Ammon's horn (tissue), 1 donor: Measurements from ENCODE around the gene PRCD.
A peak's percentile ranks its signal among the peaks of the same experiment; 100 is the strongest.
"Not testable (repeated sequence)": the region's sequence is repeated elsewhere in the genome, so short reads cannot be mapped to it uniquely, and the experiment has no call there.

Source experiments
- DNase-seq: peaks from one replicate; pipeline ENCODE4 v3.0.0-alpha.2; 2016; ENCODE audit warnings: low spot score

PRCD gene

DNA sequence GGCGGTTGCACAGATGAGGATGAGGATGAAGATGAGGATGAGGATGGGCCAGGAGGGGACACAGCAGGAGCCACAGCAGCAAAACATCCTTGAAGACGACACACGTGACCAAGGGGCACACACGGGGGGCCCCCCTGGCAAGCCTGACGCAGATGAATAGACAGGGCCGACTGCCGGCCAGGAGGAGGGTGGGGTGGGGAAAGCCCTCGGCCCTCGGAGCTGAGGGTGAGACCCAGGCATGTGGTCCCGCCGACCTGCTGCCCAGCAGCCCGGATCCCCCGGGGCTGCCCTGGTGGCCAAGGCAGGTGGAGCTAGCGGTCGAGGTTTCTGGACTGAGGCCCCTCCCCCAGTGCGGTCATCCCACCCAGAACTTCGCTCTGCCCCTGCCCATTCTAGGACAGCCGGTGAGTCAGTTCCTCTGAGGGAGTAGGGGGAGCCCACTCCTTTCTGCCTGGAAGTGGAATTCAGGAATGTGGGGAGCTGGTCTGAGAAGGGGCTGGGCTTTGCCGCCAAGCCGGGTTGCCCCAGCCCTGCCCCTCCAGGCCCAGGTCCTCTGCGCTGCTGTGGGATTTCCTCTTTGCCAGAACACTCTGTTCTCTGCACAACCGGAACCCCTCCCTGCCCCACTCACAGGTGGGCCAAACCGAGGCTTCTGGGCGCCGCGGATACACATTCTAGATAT, 12.3 kb upstream of the PRCD start:
- DNase-seq = no peak

- no peak for DNase-seq
Measured at GRCh38 chr17:76528156-76528527, 11.7 kb upstream of the PRCD start.

DNA sequence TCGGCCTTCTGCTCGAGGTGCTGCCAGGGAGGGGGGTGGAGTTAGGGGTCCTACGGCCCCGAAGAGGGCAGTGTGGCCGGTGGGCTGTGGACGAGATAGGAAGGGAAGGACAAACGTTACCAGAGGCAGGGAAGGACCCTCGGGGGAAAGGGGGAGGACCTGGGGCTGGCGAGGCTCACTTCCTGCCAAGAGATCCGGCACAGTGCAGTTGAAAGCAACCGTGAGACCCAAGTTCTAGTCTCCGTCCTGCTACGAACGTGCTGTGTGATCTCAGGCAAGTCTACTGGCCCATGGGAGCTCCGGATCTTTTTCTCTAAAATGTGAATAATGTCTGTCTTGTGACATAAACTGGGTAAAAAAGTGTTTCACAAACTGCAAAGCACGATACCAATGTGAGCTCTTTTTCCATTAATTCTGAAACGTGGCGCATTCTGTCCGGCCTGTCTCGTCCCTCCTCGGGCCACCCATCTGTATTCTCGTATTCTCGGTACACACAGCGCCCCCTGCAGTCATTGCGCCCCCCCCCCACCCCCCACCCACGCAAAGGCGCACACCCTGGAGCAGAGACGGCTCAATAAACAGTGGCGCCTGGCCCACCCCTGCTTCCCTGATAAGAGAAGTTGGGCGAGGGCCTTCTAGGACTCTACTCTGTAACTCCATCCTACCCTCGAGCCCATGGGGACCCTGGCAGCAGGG, 11.2 kb upstream of the PRCD start:
- no peak for DNase-seq

DNA sequence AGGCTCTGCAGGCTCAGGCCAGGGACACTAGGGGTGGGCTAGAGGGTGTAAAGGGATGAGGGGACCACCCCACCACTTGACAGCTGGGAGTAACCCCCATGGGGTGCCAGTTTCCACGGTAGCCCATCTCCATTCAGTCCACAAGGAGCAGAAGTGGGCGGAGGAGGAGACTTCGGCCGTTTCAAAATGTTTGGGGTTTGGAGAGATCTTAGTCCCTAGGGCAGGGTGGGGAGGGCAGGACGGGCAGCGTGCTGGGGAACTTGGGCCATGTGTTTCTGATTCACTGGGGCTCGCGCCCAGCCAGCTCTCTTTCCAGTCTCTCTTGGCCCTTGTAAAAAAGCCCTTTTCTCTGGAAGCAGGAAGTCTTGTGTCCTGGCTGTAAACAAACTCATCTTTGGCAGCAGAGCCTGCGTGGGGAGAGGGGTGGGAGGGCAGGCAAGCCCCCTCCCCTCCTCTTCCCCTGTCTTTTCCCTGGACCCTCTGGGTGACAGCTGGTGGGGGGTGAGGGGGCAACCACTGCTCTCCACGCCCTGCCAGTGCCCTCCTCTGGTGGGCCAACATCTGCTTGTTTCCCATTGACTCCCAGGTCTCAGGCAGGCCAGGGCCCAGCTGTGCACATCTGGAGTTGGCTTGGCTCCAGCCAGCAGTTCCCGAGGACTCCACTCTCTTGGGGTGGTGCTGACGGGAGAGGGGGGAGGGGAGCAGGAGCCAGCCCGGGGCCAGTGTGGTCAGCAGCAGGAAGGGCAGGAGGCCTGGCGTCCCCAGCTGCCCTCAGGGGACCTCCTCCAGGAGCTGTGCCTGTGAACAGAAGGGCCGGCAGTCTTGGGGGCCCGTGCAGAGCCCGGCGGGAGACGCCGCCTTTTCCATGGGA, 10.4 kb upstream of the PRCD start:
- DNase-seq = peak; percentile 66

GRCh38 chr17:76530095-76530723, 9.6 kb upstream of the PRCD start:
- no peak for DNase-seq

- DNase-seq = no peak
Measured at GRCh38 chr17:76530811-76531485, 8.9 kb upstream of the PRCD start.

- DNase-seq = no peak
Measured at GRCh38 chr17:76531486-76532038, 8.3 kb upstream of the PRCD start.

- no peak for DNase-seq
Measured at GRCh38 chr17:76532072-76532651, 7.7 kb upstream of the PRCD start.

GRCh38 chr17:76533640-76534359, 6.0 kb upstream of the PRCD start:
- not testable (repeated sequence) for DNase-seq

DNA sequence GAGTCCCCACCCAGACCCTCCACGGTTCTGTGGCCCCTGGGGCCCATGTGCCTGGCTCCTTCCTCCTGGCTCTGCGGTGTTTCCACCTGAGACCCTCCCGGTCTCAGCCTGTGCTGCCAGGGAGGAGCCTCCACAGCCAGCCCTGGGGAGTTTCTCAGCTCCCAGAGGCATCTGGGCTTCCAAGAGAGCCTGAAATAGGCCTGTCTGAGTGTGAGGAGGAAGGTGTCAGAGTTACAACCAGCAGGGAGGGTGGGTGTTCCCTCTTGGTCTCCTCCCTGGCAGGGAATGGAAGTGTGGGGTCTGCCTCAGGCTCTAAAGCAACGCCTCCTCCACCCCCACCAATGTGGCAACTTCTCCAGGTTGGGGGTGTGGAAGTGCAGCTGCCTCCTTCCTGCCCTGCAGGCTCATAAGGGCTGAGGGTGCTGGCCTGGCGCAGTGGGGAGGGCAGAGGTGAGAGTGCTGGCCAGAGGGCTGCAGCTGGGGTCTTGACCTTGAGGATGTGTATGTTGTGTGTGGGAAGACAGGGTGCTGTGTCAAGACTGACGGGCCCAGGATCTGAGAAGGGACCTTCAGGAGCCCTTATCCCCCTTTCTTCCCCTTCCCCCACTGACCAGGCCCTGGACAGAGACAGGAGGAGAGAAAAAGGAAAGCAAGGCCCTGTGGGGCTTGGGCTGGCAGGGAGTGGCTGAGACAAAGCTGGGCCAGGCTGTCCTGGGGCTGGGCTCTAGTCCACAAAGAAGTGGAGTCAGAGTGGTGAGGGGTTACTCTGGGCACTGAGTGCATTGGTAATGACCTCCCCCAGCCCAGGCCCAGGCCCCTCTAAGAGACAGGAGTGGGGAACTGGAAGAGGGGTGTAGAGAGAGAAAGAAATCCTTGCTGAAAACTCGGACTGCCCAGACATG, 4.8 kb upstream of the PRCD start:
- no peak for DNase-seq

DNA sequence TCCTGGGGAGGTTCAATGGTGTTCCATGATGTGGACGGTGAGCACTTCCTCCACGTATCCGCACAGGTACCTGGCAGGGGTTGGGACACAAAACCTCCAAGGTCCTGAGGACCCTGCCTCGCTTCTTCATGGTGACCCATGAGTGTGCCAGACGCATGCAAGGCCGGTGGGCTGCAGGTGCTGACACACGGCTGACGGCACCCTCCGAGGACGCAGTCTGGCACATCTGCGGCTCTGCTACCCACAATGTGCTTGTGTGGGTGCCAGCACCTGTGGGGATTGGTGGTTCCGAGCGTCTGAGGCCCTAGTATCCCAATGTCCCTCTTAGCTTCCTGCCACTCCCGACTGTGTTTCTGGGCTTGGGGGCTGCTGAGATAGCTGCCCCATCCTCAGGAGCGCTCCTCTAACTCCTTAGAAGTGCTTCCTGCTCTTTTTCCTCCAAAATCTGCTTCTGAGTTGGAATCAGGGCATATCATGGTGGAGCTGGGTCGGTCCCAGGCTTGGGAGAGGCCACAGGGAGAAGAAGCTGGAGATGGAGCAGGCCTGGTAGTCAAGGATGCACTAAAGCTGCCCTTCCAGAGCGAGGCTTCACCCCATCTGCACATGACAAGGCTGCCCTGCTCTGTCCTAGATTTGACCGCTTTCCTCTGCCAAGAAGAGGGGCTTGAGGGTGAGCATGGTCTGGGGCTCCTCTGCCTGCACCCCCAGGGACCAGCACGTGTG, 3.9 kb upstream of the PRCD start:
- no peak for DNase-seq

GRCh38 chr17:76536511-76537287, 3.1 kb upstream of the PRCD start:
- DNase-seq = no peak

DNA sequence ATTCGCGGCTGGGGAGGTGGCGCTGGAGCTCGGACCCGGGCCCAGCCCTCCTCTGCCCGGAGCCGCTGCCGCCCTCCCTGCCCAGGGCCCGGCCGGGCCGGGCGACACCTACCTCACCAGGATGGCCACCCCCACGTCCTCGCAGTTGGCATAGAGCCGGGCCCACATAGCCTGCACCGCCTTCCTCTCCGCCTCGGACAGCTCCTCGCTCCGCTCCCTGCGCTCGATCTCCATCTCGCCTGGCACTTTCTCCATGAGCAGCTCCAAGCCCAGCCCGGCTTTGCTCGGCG, 2.6 kb upstream of the PRCD start:
- DNase-seq = no peak

- DNase-seq = no peak
Measured at GRCh38 chr17:76537578-76538280, 2.1 kb upstream of the PRCD start, which contains the start of gene CYGB. TSS of gene CYGB (minus strand) at chr17:76537709. CDS start at chr17:76537542, 167 bp downstream.

DNA sequence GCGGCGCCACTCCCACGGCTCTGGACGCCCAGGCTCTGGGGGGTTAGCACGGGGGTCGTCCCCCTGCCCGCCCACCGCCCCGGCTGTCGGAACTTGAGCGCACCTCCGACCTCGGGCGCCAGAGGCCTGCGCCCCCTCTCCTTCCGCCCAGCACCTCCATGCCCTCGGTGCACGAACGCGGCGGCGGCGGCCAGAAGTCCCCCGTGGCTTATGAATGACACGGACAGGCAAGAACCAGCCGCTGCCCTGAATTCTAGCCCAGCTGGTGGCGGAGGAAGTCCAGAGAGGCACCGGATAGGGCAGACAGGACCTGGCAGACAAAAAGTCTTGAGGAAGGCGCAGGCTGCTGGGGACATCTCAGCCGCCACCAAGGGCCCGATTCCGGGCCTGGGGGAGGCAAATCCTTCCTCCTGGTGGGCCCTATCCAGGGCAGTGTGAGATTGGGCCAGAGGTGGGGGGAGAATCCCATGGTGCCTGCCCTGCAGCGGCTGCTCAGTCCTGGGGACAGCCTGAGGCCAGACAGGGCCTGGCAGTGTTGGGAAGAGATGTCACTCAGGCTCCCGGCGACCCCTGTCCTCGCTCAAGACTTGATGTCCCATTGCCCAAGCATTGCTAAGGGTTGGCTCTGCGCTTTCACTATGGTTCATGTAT, 1.4 kb upstream of the PRCD start:
- no peak for DNase-seq

- DNase-seq = no peak
Measured at GRCh38 chr17:76538941-76539570, 788 bp upstream of the PRCD start.
